ENCODE results near the gene ASPG.

ASPG gene

DNA sequence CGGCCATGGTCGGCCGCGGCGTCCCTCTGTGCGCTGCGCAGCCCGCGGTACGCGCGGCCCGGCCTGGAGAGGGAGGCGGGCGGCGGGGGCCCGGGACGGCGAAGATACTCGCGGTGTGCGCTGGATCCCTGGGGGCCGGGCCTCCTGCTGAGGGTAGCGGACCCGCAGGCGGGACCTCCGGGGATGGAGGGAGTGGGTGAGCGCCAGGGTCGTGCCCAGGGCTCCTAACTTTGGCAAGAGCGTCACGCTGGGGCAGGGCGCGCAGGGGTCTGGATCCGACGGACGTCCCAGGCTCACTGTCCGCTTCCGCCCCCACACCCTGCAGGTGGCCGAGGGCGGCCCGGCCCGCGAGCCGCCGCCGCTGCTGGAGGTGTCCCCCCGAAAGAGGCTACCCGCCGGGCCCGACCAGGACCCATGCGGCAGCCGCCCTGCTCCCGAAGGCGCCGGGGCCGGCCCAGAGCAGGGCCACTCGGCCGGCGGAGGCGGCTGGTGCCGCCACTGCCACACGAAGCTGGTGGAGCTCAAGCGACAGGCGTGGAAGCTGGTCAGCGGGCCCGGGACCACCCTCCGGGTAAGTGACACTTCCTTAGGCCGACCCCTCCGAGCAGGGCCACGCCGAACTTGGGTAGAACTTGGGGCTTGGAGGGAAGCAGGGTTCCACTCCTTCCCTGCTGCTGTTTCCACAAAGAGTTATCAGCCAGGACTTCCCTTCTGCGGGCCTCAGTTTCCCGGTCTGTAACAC is 53.4 kb downstream of the ASPG start:
- no peak for DNase-seq

DNA sequence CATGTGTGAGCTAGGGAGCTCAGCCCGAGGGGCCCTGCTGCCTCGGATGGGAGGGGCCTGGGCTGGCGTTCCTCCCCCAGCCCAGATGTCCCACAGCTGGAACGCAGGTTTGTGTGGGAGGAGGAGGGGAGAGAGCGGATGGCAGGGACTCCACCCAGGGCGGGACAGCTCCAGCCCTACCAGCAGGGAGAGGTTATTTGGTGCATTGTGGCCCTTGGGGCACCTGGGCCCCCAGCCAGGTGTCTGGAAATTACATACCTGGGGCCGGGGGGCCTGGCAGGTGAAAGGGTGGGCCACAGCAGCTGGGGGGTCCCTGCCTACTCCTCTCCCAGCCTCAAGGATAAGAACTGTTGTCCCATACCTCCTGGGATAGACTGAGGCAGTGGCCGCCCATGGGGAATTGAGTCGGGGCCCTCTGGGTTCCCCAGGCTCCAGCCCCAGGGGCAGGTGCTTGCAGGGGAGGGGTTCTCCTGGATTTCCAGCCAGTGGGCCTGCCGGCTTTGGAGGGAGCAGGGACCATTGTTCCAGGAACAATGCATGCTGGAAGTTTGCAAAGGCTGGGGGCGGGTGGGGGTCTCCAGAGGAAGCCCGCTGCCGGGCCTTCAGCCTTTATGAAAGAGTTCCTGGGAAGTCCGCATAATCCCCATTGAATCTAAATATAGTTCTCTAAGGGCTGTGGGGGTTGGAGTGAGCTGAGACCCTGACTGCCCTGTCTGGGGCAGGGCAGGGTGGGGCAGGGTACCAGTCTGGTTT is 54.1 kb downstream of the ASPG start:
- DNase-seq = no peak

DNA sequence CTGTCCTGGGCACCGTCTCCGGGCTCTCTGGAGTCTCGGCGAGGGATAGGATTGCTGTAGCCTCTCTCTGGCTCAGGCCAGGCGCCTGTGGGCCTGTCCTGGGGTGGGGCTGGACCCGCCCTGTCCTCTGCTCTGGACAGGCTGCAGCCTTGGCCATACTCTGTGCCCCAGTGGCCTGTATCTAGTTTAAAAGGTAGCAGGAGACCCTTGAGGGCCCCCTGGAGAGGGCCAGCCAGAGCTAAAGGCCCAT is 54.6 kb downstream of the ASPG start:
- no peak for DNase-seq

DNA sequence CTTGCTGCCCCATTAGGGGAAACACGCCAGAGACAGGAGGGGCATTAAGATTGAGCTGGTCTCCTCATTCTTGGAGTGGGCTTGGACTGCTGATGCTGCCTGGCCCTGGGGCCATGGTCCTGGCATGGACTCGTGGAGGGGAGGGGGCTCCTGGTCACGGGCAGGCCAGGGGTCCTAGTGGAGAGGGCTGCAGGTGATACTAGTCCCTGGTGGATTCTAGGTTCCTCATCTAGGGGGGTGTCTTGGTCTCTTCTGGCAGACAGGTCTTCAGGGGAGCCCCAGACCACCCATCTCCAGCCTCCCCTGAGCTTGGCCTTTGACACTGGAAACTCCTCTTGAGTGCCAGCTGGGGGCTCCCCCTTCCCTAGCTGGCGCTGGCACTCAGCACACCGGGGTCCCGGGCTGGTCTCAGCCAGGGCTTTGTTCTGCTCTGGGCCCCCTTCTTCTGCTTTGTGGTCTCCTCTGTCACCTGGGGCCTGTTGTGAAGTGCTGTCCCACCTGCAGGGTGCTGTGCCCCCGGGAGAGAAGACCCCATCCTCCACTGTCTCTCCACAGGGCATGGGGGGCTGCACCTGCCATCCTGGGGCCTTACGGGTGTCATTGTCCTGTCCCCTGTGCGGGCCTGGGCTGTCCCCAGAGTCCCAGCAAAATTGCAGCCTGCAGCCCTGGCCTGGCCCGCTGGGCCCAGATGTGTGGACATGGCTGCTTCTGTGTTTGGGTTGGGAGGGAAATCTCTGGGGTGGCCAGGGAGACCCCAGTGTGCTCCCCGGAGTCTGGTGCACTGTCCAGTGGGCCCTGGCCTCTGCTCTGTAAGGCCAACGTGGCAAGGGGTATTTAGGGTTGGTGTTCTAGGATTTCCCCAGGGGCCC is 55.2 kb downstream of the ASPG start:
- DNase-seq = no peak

- no peak for DNase-seq
These were observed 56.2 kb downstream of the ASPG start for GRCh38 chr14:104141621-104142091.

- DNase-seq = no peak
These were observed 56.8 kb downstream of the ASPG start for GRCh38 chr14:104142136-104142945.

DNA sequence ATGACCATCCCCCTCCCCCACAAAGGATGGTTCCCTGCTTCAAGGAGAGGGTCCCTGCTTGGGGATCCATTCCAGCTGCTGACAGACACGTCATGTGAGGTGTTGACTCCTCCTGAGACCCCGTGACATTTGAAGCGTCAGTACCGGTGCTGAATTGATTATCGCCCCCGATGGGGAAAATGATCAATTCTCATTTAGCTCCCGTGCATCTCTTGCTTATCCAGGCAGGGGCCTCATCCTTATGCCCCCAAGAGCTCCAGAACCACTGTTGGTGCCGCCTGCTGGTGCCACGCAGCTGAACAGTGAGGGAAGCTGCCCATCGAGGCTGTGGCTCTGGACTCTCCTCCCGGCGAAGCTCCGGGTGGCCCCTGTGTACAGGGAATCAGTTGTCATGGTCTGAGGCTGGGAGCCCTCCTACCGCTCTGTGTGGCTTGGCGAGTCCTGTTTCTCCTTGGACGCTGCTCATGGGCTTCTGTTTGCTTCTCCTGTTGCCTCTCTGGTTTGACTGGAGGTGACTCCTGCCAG is 57.5 kb downstream of the ASPG start:
- DNase-seq = no peak

GRCh38 chr14:104143521-104144452 is 58.3 kb downstream of the ASPG start:
- DNase-seq = no peak

GRCh38 chr14:104144453-104144790 is 58.9 kb downstream of the ASPG start:
- DNase-seq = no peak

- DNase-seq = no peak
These were observed 59.7 kb downstream of the ASPG start for GRCh38 chr14:104144911-104145825.

DNA sequence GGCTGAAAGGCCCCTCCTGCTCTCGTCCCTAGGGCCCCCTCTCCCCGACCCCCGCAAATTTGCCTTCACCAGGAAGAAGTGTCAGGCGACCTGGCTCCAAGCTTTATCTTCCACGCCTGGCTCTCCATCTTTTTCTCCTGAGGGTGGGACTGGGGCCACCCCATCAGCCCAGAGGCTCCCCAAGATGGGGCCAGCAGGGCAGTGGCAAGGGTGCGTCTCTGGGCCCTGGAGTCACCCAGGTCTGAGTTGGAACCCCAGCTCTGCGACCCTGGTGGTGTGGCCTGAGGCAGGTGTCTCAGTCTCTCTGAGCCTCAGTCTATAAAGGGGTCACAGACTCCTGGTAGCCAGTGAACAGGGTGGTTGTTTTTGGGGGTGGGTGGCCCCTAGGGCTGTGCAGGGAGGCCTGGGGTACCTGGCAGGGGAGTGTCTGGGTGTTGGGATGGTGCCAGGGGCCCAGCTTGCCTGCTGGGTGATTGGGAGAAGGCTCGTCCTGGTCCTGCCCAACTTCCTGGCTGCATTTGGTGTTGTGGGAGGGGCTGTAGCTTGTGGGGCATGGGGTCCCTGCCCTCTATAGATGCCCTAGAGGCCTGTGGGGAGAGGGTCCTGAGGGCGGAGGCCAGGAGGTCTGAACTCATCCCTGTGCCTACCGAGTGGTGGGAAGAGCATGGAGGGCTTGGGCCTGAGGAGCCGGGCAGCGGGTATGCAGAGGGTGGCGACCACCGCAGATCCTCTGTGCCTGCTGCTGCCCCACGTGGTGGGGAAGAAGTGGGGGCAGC is 60.5 kb downstream of the ASPG start:
- no peak for DNase-seq

- DNase-seq = no peak
These were observed 61.3 kb downstream of the ASPG start for GRCh38 chr14:104146651-104147345.

DNA sequence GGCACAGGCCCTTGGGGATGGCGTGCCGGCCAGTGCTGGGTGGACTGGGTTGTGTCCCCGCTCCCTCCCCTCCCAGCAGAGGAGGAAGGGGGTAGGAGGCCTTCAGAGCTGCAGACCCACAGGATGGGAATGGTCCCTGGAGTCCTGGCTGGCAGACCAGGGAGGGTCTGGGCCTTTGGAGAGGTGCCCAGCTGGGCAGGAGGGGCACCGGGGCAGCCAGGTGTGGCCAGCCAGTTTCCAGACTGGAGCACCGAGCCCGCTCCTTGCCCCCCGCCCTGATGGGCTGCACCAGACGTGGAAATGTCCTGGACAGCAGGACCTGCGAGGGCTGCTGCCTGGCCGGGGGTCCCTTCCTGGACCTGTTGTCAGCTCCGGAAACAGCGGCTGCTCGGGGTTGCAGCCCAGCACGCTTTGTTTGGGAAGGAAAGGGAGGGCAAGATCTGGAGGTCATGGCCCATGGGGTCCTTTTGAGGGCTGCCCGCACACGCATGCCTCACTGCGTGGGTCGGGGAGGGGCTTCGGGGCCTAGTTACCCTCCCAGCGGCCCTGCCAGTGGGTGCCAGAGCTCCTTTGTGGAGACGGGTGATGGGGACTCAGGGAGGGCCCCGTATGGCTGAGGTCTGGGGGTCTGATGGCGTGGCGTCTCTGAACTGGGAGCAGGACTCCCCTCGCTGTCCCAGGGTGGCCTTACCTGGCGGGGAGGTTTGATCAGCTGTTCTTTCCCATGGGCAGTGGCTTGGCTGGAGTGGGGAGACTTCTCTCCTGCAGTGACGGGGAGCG is 62.0 kb downstream of the ASPG start:
- no peak for DNase-seq

DNA sequence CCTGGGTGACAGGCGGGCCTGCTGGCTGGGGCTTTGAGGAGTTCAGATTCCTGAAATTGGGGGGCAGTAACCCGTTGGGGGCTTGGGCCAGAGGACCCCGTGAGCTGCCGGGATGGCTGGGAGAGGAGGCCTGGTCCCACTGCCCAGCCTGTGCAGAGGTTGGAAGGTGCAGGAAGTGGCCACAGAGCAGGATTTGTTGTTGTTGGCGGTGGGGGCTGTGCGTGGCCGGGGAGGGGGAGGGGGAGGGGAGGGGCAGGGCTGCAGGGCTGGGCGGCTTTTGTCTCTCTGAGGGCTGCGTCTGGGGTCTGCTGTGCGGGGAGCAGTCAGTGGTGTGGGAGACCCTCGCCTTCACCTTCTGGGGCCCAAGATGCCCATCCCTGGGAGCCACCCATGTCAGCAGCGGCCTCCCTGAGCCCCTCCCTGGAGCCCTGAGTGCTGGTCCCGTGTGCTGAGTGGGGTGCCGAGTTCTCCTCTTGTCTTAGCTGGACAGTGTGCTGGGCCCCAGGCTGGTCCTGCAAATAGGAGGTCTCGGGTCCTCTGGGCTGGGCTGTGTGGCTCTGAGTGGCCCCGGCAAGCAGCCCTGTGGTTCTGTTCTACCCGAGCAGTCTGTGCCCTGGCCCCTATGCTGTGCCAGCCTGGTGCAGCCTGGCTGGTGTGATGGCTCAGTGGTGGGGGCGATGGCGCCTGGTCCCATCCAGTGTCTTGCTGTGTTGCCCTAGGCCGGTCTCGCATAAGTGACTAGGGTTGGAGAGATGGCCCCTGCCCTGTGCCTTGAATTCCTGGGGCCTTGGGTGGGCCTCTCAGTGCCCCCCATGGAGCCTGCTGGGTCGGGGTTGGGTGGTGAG is 63.2 kb downstream of the ASPG start:
- DNase-seq = no peak

DNA sequence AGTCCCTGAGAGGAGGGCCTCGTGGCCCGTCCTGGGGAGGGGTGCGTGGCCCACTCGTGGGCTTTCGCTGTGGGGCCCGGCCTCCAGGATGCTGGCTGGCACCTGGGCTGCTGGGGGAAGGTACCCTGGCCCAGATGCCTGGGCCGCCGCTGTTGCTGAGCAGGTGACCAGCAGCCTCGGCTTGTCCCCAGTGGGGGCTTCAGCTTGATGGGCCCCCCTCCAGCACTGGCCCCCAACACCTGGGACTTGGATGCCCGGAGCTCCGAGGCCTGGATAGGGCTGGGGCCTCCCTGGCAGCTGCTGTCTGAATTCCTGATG is 63.7 kb downstream of the ASPG start:
- no peak for DNase-seq

DNA sequence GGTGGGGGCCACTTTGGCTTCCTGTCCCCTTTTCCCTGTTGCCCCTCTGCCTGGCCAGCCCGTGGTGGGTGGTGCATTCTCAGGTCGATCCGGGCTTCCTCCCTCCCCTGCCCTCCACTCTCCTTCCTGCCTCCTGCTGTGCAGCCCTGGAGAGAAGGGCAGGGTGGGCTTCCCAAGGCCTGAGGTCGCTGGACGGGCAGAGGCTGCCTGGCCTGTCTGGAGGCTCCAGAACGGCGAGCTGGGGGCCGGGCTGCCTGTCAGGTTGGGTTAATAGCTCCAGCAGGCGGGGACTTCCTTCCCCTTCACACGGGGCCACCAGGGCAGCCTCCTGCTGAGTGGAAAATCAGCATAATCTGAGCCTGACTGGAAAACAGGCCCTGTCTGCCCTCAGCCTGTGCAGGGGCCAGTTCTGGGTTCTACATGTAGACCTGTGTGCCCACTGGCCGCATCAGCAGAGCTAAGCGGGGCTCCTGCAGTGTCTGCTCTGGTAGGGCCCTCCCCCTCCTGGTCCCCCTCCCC is 64.2 kb downstream of the ASPG start:
- DNase-seq = no peak
